ENCODE measurements around the gene GALNT18. TPM values are rescaled to one million over a fixed set of nuclear protein-coding genes. Genes with fewer than 3 reads are reported as not detected.

Gene GALNT18
- total RNA-seq, 1 donor from 2014 or later = not detected

GRCh38 chr11:11565636-11566035 lies 56.2 kb downstream of the GALNT18 start:
- H3K4me3 Mint-ChIP-seq = no peak overlapping the region
- no peaks in the 10 kb centered on the region for H3K9me3 Mint-ChIP-seq
- H3K27ac Mint-ChIP-seq = no peak overlapping the region
- ATAC-seq (ENCODE audit: low read depth) (no peak), DNase-seq (no peak)
- TF ChIP-seq CTCF (IDR thresholded peaks at IDR 0.05) = no peak
- H3K36me3 Mint-ChIP-seq (ENCODE audit: low read depth) = no peaks in the 10 kb centered on the region
- intact Hi-C loops (cut with micrococcal nuclease) = no loop called here
- H3K27me3 Mint-ChIP-seq = no peaks in the 10 kb centered on the region
- ChIA-PET CTCF (no interaction called here), POLR2A (no interaction called here)
- H3K4me1 Mint-ChIP-seq = no peaks in the 10 kb centered on the region

GRCh38 chr11:11563200-11563975 lies 58.4 kb downstream of the GALNT18 start:
- POLR2A ChIA-PET = no interaction called here
- no peaks in the 10 kb centered on the region for H3K9me3 Mint-ChIP-seq
- CTCF ChIA-PET = no interaction called here
- no peak for DNase-seq
- H3K27ac Mint-ChIP-seq = no peak overlapping the region
- no peak for ATAC-seq (ENCODE audit: low read depth)
- no peaks in the 10 kb centered on the region for H3K4me1 Mint-ChIP-seq
- no peak overlapping the region for H3K4me3 Mint-ChIP-seq
- H3K36me3 Mint-ChIP-seq (ENCODE audit: low read depth) = no peaks in the 10 kb centered on the region
- TF ChIP-seq CTCF (IDR thresholded peaks at IDR 0.05) = no peak
- H3K27me3 Mint-ChIP-seq = no peaks in the 10 kb centered on the region
- intact Hi-C loops (cut with micrococcal nuclease) = no loop called here

- no peak for ATAC-seq (ENCODE audit: low read depth)
- no peak for DNase-seq
- no peak for TF ChIP-seq CTCF (IDR thresholded peaks at IDR 0.05)
- no peaks in the 10 kb centered on the region for H3K4me1 Mint-ChIP-seq
- H3K36me3 Mint-ChIP-seq (ENCODE audit: low read depth) = no peaks in the 10 kb centered on the region
- ChIA-PET POLR2A (no interaction called here), CTCF (no interaction called here)
- intact Hi-C loops (cut with micrococcal nuclease) = no loop called here
- no peak overlapping the region for H3K27ac Mint-ChIP-seq
- no peaks in the 10 kb centered on the region for H3K27me3 Mint-ChIP-seq
- H3K4me3 Mint-ChIP-seq = no peak overlapping the region
- H3K9me3 Mint-ChIP-seq = no peaks in the 10 kb centered on the region
Measured at GRCh38 chr11:11561991-11562390, 59.8 kb downstream of the GALNT18 start.

- DNase-seq = no peak
- Mint-ChIP-seq H3K4me3 (no peak overlapping the region), H3K4me1 (no peaks in the 10 kb centered on the region), H3K9me3 (no peaks in the 10 kb centered on the region), H3K27me3 (no peaks in the 10 kb centered on the region), H3K36me3 (ENCODE audit: low read depth) (no peaks in the 10 kb centered on the region), H3K27ac (no peak overlapping the region)
- ChIA-PET CTCF (no interaction called here), POLR2A (no interaction called here)
- intact Hi-C loops (cut with micrococcal nuclease) = no loop called here
- no peak for TF ChIP-seq CTCF (IDR thresholded peaks at IDR 0.05)
- ATAC-seq (ENCODE audit: low read depth) = no peak
Measured at GRCh38 chr11:11558826-11559225, 63.0 kb downstream of the GALNT18 start.

GRCh38 chr11:11558396-11558795 lies 63.4 kb downstream of the GALNT18 start:
- Mint-ChIP-seq H3K27ac (no peak overlapping the region), H3K36me3 (ENCODE audit: low read depth) (no peaks in the 10 kb centered on the region), H3K4me1 (no peaks in the 10 kb centered on the region), H3K4me3 (no peak overlapping the region), H3K27me3 (no peaks in the 10 kb centered on the region), H3K9me3 (no peaks in the 10 kb centered on the region)
- intact Hi-C loops (cut with micrococcal nuclease) = no loop called here
- POLR2A ChIA-PET = no interaction called here
- CTCF ChIA-PET = no interaction called here
- no peak for DNase-seq
- no peak for TF ChIP-seq CTCF (IDR thresholded peaks at IDR 0.05)
- ATAC-seq (ENCODE audit: low read depth) = no peak

Measured in activated B cell treated with CpG ODN at 0.5 μM for 24 hours (primary cell).